Fibroblast of pulmonary artery (primary cell): ENCODE measurements around the gene MOB2.
"Not testable (repeated sequence)": the region's sequence is repeated elsewhere in the genome, so short reads cannot be mapped to it uniquely, and the experiment has no call there.

Experiments used
- DNase-seq: peaks from one replicate; pipeline ENCODE4 v3.0.0-alpha.2; 2010; ENCODE audit warnings: low read depth
- H3K4me3 ChIP-seq: replicated peaks from 2 replicates; pipeline ENCODE4 v1.5.1; 2011; ENCODE audit warnings: low read depth, mild to moderate bottlenecking, control low read depth, low read length, moderate library complexity
- CTCF ChIP-seq: IDR thresholded peaks from 2 replicates; pipeline ENCODE4 v1.5.1; 2011; ENCODE audit warnings: mild to moderate bottlenecking, control low read depth, low read length, inconsistent platforms; ENCODE audit errors: missing control alignments

The MOB2 gene

GRCh38 chr11:1425006-1425405, 61.6 kb downstream of the MOB2 start:
- DNase-seq: no peak
- H3K4me3 ChIP-seq: no peak overlapping the region
- TF ChIP-seq CTCF: no peak

GRCh38 chr11:1423406-1423805, 63.2 kb downstream of the MOB2 start:
- not testable (repeated sequence) for H3K4me3 ChIP-seq, DNase-seq

GRCh38 chr11:1422981-1423380, 63.6 kb downstream of the MOB2 start:
- no peak for TF ChIP-seq CTCF
- no peak overlapping the region for H3K4me3 ChIP-seq
- no peak for DNase-seq

- TF ChIP-seq CTCF: no peak
- DNase-seq: peak; percentile 11
- H3K4me3 ChIP-seq: no peak overlapping the region
These were observed 64.1 kb downstream of the MOB2 start for GRCh38 chr11:1422481-1422880.

- no peak for DNase-seq
- no peak overlapping the region for H3K4me3 ChIP-seq
- TF ChIP-seq CTCF: no peak
These were observed 65.3 kb downstream of the MOB2 start for GRCh38 chr11:1421291-1421690.

- no peak for DNase-seq
- H3K4me3 ChIP-seq: no peak overlapping the region
- TF ChIP-seq CTCF: no peak
These were observed 66.8 kb downstream of the MOB2 start for GRCh38 chr11:1419811-1420210.
